ENCODE measurements around the gene TMEM170A.
"Not testable (repeated sequence)": the region's sequence is repeated elsewhere in the genome, so short reads cannot be mapped to it uniquely, and the experiment has no call there.

TMEM170A gene

DNA sequence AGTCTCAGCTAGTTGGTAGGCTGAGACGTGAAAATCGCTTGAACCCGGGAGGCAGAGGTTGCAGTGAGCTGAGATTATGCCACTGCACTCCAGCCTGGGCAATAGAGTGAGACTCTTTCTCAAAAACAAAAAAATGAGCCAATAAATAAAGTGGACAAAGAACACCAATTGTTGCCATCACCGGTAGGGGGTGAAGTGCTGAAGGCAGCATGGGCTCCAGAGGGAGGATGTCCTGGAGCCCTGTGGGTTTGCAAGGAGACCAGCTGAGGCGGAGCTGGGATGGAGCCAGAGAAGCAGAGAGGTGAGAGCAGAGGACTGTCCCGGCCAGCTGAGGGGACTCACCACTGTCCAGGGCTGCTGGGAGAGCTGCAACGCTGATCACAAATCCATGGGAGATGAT lies 17.0 kb upstream of the TMEM170A start:
- no peak for DNase-seq (ENCODE audit: low read depth in 2 of 2)

- no peak for DNase-seq (ENCODE audit: low read depth in 2 of 2)
Measured at GRCh38 chr16:75479421-75479990, 15.0 kb upstream of the TMEM170A start.

GRCh38 chr16:75478480-75479345 lies 14.2 kb upstream of the TMEM170A start:
- no peak for DNase-seq (ENCODE audit: low read depth in 2 of 2)

- no peak for DNase-seq (ENCODE audit: low read depth in 2 of 2)
Measured at GRCh38 chr16:75477680-75478473, 13.4 kb upstream of the TMEM170A start.

DNA sequence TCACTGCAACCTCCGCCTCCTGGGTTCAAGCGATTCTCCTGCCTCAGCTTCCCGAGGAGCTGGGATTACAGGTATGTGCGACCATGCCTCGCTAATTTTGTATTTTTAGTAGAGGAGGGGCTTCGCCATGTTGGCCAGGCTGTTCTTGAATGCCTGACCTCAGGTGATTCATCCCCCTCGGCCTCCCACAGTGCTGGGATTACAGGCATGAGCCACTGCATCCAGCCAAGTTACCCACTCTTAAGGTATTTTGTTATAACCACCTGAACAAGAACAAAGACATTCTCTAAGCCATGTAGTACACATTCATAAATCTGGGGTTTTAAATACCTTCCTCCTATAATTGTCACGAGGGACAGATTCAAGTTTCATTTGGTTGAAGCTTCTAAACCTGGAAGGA lies 12.3 kb upstream of the TMEM170A start:
- DNase-seq (ENCODE audit: low read depth in 2 of 2), result no peak

- DNase-seq (ENCODE audit: low read depth in 2 of 2), result no peak
Measured at GRCh38 chr16:75475420-75475847, 10.9 kb upstream of the TMEM170A start.

DNA sequence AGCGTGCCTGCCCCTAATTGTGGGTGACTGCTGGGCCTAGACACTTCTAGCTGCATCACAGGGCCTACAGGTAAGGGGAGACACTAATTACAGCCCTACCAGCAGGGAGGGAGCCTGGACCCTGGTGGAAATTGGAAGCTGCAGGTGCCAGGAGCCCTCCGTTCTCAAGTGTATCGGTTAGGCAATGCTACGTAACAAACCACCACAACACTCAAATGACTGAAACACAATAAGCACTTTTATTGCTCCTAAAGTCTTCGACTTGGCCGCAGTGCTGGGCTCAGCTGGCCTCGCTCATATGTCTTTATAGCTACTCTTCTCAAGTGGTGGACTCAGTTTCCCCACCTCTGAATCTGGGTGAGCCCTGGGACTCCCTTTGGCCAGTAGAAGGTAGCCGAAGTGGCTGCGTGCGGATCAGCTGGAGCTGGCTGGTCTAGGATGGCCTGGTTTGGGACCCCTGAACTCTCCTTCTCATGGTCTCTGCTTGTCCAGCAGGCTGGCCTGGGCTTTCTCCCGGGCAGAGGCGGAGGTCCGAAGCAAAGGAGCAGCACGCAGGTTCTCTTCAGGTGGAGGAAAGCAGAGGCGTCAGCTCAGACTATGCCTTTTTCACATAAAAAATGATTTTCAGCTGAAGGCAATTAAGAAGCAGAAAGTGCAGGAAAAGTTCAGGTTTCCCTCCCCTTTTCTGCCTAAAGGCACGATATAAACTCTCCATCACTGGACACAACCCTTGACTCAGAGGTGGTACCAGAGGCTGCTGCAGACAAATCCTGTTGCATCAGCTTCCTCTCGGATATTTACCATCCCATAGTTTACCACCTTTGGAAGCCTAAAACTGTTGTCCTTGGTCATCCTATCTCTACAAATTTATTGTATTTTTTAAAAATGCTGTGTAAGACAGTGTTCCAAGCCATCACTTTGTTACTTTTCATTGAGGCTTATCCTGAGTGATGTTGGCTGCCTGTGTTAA lies 8.7 kb upstream of the TMEM170A start:
- no peak for DNase-seq (ENCODE audit: low read depth in 2 of 2)

DNA sequence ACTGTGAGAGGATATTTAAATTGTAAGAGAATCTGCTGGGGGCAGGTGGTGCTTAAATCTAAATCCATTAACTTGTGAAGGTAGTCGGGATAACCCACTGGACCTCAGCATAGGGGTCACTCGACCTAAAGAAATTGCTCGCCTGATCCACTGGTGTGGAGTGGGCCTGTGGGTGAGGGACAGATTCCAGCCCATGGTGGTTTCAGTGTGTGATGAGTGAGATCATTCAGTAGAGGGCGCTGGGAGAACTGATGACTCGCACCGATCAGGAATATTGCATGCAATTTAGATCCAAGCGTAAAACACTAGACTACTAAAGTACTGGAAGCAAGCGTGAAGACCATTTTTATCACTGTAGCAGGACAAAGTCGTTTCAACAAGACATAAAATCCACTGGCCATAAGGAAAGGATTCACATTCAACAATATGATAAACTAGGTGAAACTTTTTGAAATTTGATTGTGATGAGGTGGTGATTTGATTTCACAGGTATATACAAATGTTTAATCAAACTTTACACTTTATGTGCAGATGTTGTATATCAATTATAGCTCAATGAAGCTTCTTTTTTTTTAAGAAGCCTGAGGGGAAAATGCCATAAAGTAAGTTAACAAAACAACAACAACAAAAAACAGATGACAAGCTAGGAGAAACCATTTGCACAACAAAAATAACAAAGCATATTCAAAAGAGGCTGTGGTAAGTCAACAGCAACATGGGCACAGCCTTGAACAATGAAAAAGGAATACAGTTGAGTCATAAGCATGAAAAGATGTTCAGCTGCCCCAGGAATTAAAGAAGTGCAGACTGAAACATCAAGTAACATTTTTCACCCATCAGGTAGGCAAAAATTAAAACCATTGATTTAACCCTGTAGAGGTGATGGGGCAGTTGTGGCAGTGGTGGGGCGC lies 7.5 kb upstream of the TMEM170A start:
- DNase-seq (ENCODE audit: low read depth in 2 of 2), result no peak

- no peak for DNase-seq (ENCODE audit: low read depth in 2 of 2)
Measured at GRCh38 chr16:75466760-75467159, 2.3 kb upstream of the TMEM170A start.

- not testable (repeated sequence) for DNase-seq (ENCODE audit: low read depth in 2 of 2)
Measured at GRCh38 chr16:75463389-75464121, 934 bp downstream of the TMEM170A start.

DNA sequence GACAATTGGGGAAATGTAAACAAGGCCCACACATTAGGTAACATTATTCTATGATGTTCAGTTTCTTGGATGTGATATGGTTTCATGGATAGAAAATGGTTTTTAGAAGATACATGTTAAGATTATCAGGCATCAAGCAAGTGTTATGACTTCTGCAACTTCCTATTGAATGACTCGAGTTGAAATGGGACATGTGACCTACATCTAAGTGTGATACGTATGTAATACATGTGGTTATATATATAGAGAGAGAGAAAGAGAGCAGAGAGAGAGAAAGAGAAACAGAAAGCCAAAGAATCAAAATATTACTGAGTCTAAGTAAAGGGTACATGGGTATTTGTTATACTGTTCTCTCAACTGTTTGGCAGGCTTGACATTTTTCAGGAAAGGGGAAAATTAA lies 1.7 kb downstream of the TMEM170A start:
- DNase-seq (ENCODE audit: low read depth in 2 of 2), result no peak

DNA sequence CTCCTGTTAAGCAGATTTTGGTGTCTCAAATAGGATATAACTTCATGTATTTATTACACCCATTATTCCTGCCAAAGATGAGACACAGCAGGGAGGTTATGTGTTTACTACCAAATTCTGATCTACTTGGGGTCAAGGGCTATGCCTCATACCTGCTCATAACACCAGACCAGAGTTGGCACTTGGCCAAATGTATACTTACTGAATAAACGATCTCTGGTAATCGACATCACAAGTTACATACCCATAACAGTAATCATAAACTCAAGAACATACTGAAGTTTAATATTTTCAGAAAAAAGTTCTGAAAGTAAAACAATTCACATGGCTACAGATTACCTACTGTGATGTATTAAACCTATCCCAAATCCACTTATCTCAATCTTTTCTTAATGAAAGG lies 2.9 kb downstream of the TMEM170A start:
- DNase-seq (ENCODE audit: low read depth in 2 of 2), result no peak

DNA sequence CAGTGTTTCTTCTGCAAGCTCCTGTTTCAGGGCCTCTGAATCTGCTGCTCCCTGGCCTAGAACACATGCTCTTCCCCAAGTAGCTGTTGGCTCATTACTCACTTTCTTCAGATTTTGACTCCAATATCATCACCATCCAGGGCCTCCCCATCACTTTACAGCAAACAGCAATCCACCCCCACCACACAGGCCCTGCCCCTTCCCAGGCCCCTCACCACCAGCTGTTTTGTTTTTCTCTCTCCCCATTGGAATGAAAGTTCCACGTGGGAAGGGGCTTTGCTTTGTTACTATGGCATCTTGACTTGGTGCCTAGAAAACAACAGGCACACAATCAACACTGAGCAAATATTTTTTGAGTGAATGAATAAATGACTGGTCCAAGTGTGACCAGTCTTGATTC lies 4.0 kb downstream of the TMEM170A start:
- no peak for DNase-seq (ENCODE audit: low read depth in 2 of 2)

GRCh38 chr16:75459691-75460090 lies 4.8 kb downstream of the TMEM170A start:
- DNase-seq (ENCODE audit: low read depth in 2 of 2), result no peak

DNA sequence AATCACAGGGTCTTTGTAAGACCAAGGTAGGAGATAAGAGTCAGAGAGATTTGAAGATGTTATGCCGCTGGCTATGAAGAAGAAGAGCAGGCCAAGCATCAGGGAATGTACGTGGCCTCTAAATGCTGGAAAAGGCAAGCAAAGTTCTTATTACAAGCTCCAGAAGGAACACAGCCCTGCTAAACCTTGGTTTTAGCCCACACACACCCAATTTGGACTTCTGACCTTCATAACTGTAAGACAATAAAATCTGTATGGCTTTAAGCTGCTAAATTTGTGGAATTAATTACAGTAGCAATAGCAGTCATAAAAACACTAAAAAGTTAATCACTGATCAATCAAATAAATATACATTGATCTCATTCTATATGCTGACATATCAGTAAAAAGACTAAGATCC lies 6.0 kb downstream of the TMEM170A start:
- DNase-seq (ENCODE audit: low read depth in 2 of 2), result no peak

- DNase-seq (ENCODE audit: low read depth in 2 of 2), result no peak
Measured at GRCh38 chr16:75458029-75458428, 6.5 kb downstream of the TMEM170A start.

DNA sequence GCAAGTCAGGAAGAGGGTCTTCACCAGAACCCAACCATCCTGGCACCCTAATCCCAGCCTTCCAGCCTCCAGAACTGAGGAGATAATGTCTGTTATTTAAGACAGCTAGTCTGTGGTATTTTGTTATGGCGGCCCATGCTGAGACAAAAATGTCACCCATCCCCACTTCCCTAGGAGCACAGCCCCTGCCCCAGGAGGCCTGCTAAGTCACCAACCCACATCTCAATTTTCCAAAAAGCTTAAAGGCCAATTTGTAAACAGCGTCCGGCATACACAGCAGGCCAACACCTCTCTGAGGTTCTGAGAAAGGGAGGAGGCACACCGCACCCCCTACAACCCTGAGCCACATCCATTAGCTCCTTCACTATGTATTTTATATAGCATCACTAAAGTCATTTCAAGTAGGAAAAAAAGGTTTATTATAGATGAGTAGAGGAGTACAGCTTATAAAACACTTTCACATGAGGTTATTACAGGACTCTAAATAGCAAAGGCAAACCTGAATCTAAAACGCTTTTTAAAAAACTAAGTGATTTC lies 6.9 kb downstream of the TMEM170A start:
- no peak for DNase-seq (ENCODE audit: low read depth in 2 of 2)

DNA sequence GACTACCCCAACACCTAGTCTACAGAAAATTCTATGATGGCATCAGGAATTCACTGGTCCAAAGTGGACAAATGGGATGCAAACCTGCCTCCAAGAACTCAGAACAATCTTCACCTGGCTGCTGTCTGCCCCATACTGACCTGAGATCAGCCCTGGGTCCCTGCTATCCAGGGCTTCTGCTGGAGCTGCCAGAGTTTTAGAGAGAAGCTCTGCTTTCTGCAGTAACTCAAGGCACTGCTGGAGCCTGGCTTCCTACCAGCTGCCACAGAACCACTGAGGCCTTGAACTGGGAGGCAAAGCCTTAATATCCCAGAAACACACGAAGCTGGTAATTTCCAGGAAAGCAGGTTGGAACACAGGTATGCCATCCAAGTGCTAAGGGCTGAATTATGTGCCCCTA lies 7.5 kb downstream of the TMEM170A start:
- no peak for DNase-seq (ENCODE audit: low read depth in 2 of 2)

- not testable (repeated sequence) for DNase-seq (ENCODE audit: low read depth in 2 of 2)
Measured at GRCh38 chr16:75456486-75456885, 8.0 kb downstream of the TMEM170A start.

All from fibroblast of skin of left biceps (primary cell).